ENCODE results near the gene RPP25. TPM values are rescaled to one million over a fixed set of nuclear protein-coding genes. Genes with fewer than 3 reads are reported as not detected.

RPP25 gene, protein sequence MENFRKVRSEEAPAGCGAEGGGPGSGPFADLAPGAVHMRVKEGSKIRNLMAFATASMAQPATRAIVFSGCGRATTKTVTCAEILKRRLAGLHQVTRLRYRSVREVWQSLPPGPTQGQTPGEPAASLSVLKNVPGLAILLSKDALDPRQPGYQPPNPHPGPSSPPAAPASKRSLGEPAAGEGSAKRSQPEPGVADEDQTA
- 1 to 10 TPM; 2.3 TPM for total RNA-seq
- 1 to 10 TPM; 2.2 to 3.3 TPM for polyA plus RNA-seq

- H3K9me3 ChIP-seq (ENCODE audit: control insufficient read depth in 4 of 4, low read length in 3 of 4): no peaks in the 10 kb centered on the region
- H3K36me3 ChIP-seq (ENCODE audit: control insufficient read depth in 4 of 4, insufficient read depth in 3 of 4, low read depth in 1 of 4, low read length in 3 of 4): no peaks in the 10 kb centered on the region
- H3K27ac ChIP-seq (ENCODE audit: low read depth in 1 of 2, low read length in 2 of 2): peak within 1 kb of the TSS; percentile 68 to 69
- peaks cover 17 to 28% (median 23%) of the 10 kb centered on the region in 4 donors for H3K4me1 ChIP-seq (ENCODE audit: control insufficient read depth in 4 of 4, insufficient read depth in 4 of 4, low read length in 3 of 4)
- 1% methylated on average over 83 of the region's 83 CpGs for WGBS
- TF ChIP-seq GABPA (IDR thresholded peaks at IDR 0.05 in 1 of 2, conservative IDR thresholded peaks at IDR 0.05 in 1 of 2) (no peak), FOXA1 (IDR thresholded peaks at IDR 0.05) (no peak), TAF1 (conservative IDR thresholded peaks at IDR 0.05) (no peak), SP1 (IDR thresholded peaks at IDR 0.05) (no peak), CTCF (IDR thresholded peaks at IDR 0.05; ENCODE audit: low read depth, low read length, missing input control) (no peak), HNF4G (IDR thresholded peaks at IDR 0.05) (no peak), HNF4A (conservative IDR thresholded peaks at IDR 0.05) (no peak), FOXA2 (IDR thresholded peaks at IDR 0.05) (no peak), RAD21 (IDR thresholded peaks at IDR 0.05) (no peak), NR2F2 (IDR thresholded peaks at IDR 0.05) (no peak), EGR1 (IDR thresholded peaks at IDR 0.05; ENCODE audit: low read depth in 2 of 2) (no peak), JUND (IDR thresholded peaks at IDR 0.05) (no peak)
- TF ChIP-seq, protein P1, sequence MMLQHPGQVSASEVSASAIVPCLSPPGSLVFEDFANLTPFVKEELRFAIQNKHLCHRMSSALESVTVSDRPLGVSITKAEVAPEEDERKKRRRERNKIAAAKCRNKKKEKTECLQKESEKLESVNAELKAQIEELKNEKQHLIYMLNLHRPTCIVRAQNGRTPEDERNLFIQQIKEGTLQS (IDR thresholded peaks at IDR 0.05): no peak
- TF ChIP-seq, protein P2, sequence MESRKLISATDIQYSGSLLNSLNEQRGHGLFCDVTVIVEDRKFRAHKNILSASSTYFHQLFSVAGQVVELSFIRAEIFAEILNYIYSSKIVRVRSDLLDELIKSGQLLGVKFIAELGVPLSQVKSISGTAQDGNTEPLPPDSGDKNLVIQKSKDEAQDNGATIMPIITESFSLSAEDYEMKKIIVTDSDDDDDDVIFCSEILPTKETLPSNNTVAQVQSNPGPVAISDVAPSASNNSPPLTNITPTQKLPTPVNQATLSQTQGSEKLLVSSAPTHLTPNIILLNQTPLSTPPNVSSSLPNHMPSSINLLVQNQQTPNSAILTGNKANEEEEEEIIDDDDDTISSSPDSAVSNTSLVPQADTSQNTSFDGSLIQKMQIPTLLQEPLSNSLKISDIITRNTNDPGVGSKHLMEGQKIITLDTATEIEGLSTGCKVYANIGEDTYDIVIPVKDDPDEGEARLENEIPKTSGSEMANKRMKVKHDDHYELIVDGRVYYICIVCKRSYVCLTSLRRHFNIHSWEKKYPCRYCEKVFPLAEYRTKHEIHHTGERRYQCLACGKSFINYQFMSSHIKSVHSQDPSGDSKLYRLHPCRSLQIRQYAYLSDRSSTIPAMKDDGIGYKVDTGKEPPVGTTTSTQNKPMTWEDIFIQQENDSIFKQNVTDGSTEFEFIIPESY (IDR thresholded peaks at IDR 0.05): no peak
- TF ChIP-seq, protein P3, sequence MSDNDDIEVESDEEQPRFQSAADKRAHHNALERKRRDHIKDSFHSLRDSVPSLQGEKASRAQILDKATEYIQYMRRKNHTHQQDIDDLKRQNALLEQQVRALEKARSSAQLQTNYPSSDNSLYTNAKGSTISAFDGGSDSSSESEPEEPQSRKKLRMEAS (IDR thresholded peaks at IDR 0.05): no peak
- TF ChIP-seq, protein P4, sequence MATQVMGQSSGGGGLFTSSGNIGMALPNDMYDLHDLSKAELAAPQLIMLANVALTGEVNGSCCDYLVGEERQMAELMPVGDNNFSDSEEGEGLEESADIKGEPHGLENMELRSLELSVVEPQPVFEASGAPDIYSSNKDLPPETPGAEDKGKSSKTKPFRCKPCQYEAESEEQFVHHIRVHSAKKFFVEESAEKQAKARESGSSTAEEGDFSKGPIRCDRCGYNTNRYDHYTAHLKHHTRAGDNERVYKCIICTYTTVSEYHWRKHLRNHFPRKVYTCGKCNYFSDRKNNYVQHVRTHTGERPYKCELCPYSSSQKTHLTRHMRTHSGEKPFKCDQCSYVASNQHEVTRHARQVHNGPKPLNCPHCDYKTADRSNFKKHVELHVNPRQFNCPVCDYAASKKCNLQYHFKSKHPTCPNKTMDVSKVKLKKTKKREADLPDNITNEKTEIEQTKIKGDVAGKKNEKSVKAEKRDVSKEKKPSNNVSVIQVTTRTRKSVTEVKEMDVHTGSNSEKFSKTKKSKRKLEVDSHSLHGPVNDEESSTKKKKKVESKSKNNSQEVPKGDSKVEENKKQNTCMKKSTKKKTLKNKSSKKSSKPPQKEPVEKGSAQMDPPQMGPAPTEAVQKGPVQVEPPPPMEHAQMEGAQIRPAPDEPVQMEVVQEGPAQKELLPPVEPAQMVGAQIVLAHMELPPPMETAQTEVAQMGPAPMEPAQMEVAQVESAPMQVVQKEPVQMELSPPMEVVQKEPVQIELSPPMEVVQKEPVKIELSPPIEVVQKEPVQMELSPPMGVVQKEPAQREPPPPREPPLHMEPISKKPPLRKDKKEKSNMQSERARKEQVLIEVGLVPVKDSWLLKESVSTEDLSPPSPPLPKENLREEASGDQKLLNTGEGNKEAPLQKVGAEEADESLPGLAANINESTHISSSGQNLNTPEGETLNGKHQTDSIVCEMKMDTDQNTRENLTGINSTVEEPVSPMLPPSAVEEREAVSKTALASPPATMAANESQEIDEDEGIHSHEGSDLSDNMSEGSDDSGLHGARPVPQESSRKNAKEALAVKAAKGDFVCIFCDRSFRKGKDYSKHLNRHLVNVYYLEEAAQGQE (IDR thresholded peaks at IDR 0.05): no peak
- peak within 1 kb of the TSS; percentile 59 to 65 (median 62) for H3K4me3 ChIP-seq (ENCODE audit: low read depth in 1 of 3, low read length in 3 of 3)
- peak within 1 kb of the TSS; percentile 39 to 60 for H3K9ac ChIP-seq (ENCODE audit: low read depth in 1 of 2, low read length in 2 of 2)
- H3K27me3 ChIP-seq (ENCODE audit: control insufficient read depth in 4 of 4, insufficient read depth in 4 of 4, low read length in 3 of 4): peaks cover 0 to 7% (median 4%) of the 10 kb centered on the region in 4 donors
- peak; percentile 71 for DNase-seq (ENCODE audit: low spot score)
Observed at GRCh38 chr15:74956648-74957475, at the start of gene RPP25. Gene RPP25 (minus strand): TSS chr15:74956772. CDS start chr15:74956583, 189 bp downstream.

All from liver (tissue), 9 donors.